GM20000 (cell line): ENCODE data around the gene POMGNT1.

Experiments
- DNase-seq: peaks from one replicate; pipeline ENCODE4 v3.0.0; 2012; ENCODE audit warnings: low spot score
- CTCF ChIP-seq: IDR thresholded peaks from 2 replicates; pipeline ENCODE4 v1.5.1; 2012; ENCODE audit warnings: mild to moderate bottlenecking, control low read depth; ENCODE audit errors: extremely low read depth, missing control alignments

POMGNT1 gene

GRCh38 chr1:46204406-46204742 lies 6.1 kb upstream of the POMGNT1 start:
- no peak for TF ChIP-seq CTCF
- DNase-seq, result no peak

- no peak for TF ChIP-seq CTCF
- DNase-seq, result no peak
Measured at GRCh38 chr1:46203738-46204405, 5.6 kb upstream of the POMGNT1 start.

- no peak for DNase-seq
- TF ChIP-seq CTCF, result no peak
Measured at GRCh38 chr1:46199233-46199749, 1.1 kb upstream of the POMGNT1 start.

GRCh38 chr1:46197560-46197963 lies 672 bp downstream of the POMGNT1 start:
- no peak for DNase-seq
- TF ChIP-seq CTCF, result no peak

GRCh38 chr1:46196609-46197008 lies 1.6 kb downstream of the POMGNT1 start:
- no peak for DNase-seq
- TF ChIP-seq CTCF, result no peak

- TF ChIP-seq CTCF, result no peak
- no peak for DNase-seq
Measured at GRCh38 chr1:46194641-46195193, 3.5 kb downstream of the POMGNT1 start.

GRCh38 chr1:46193984-46194570 lies 4.2 kb downstream of the POMGNT1 start:
- no peak for TF ChIP-seq CTCF
- no peak for DNase-seq
